K562 (cell line): ENCODE measurements around the gene UNC119B. TPM values are rescaled to one million over a fixed set of nuclear protein-coding genes. Genes with fewer than 3 reads are reported as not detected.

ENCODE experiments used
- ARID2 ChIP-seq: fragments of 450-650 bp; IDR thresholded peaks from 2 replicates; pipeline ENCODE4 v1.6.1; 2017; ENCODE audit warnings: antibody characterized with exemption, mild to moderate bottlenecking
- ASH1L ChIP-seq: fragments of 450-650 bp; IDR thresholded peaks from 2 replicates; pipeline ENCODE4 v1.6.1; 2018; ENCODE audit warnings: borderline replicate concordance, mild to moderate bottlenecking, low read depth; ENCODE audit not compliant: partially characterized antibody
- CHAMP1 ChIP-seq: fragments of 450-650 bp; IDR thresholded peaks from 2 replicates; pipeline ENCODE4 v1.6.1; 2016; ENCODE audit warnings: mild to moderate bottlenecking
- CTCF ChIP-seq, 3 experiments: IDR thresholded peaks in 2 of 3; conservative IDR thresholded peaks in 1 of 3; 2 replicates each; pipeline ENCODE4 v1.5.1; 2011 to 2012; ENCODE audit warnings: low read length in 3 of 3, mild to moderate bottlenecking in 3 of 3, control low read depth in 2 of 3, improper control_type of control experiment in 1 of 3, inconsistent platforms in 1 of 3, low read depth in 1 of 3, mixed read lengths in 1 of 3, moderate library complexity in 1 of 3; ENCODE audit not compliant: insufficient read depth in 2 of 3
- FOXK1 ChIP-seq: sonication (generic); formaldehyde crosslinking; IDR thresholded peaks from 2 replicates; pipeline ENCODE4 v1.8.0; 2022; ENCODE audit warnings: missing genetic modification reagents, mild to moderate bottlenecking, borderline replicate concordance
- GATA2 ChIP-seq: sonication (generic); formaldehyde crosslinking; IDR thresholded peaks from 2 replicates; pipeline ENCODE4 v1.4.0; 2020; ENCODE audit warnings: mild to moderate bottlenecking, missing genetic modification reagents
- MXI1 ChIP-seq: IDR thresholded peaks from 2 replicates; pipeline ENCODE4 v1.6.1; 2011; ENCODE audit warnings: low read depth, mild to moderate bottlenecking, improper control_type of control experiment, low read length
- RAD21 ChIP-seq, 2 experiments: fragments of 250-450 bp in 1 of 2; fragments of 450-650 bp in 1 of 2; sonication (Bioruptor Pico) in 1 of 2; formaldehyde crosslinking in 1 of 2; IDR thresholded peaks in 1 of 2; conservative IDR thresholded peaks in 1 of 2; 2 replicates each; pipeline versions ENCODE4 v1.4.0 to v1.8.0; 2020 to 2022; ENCODE audit warnings: mild to moderate bottlenecking in 2 of 2, moderate library complexity in 1 of 2
- RB1 ChIP-seq: fragments of 450-650 bp; IDR thresholded peaks from 2 replicates; pipeline ENCODE4 v1.6.1; 2017; ENCODE audit warnings: low read depth, mild to moderate bottlenecking
- RBM25 ChIP-seq: fragments of 200-400 bp; formaldehyde crosslinking; IDR thresholded peaks from 2 replicates; pipeline ENCODE4 v1.6.1; 2018; ENCODE audit warnings: low read length, low read depth, moderate library complexity; ENCODE audit not compliant: severe bottlenecking
- SMARCA5 ChIP-seq: fragments of 450-650 bp; IDR thresholded peaks from 2 replicates; pipeline ENCODE4 v1.6.1; 2016
- SMARCE1 ChIP-seq: fragments of 450-650 bp; IDR thresholded peaks from 2 replicates; pipeline ENCODE4 v1.7.1; 2016; ENCODE audit warnings: mild to moderate bottlenecking
- SREBF2 ChIP-seq: sonication (generic); formaldehyde crosslinking; IDR thresholded peaks from 2 replicates; pipeline ENCODE4 v1.4.0; 2020; ENCODE audit warnings: mild to moderate bottlenecking, missing genetic modification reagents
- ZBTB43 ChIP-seq: sonication (generic); formaldehyde crosslinking; IDR thresholded peaks from 2 replicates; pipeline ENCODE4 v1.8.0; 2023; ENCODE audit warnings: mild to moderate bottlenecking, missing genetic modification reagents
- ZFP30 ChIP-seq: fragments of 250-450 bp; sonication (Bioruptor Pico); IDR thresholded peaks from 2 replicates; pipeline ENCODE4 v1.8.0; 2022; ENCODE audit warnings: moderate library complexity, mild to moderate bottlenecking, inconsistent platforms, borderline replicate concordance
- polyA plus RNA-seq, 8 experiments: library from polyadenylated mRNA; depleted of rRNA in 4 of 8; stranded (reverse) in 5 of 8; unstranded in 3 of 8; fragments of >200 nt; fragmentation: Nextera tagmentation in 2 of 8; fragmentation: Illumina TruSeq in 1 of 8; extraction: Ambion mirVana in 2 of 8; extraction: Trizol in 1 of 8; gene quantifications; 2 replicates each; pipeline versions ENCODE4 v1.2.1 to v1.2.3, GENCODE V29; 2011 to 2014; ENCODE audit warnings: inconsistent platforms in 1 of 8, missing spikeins in 1 of 8
- total RNA-seq, 7 experiments: library from RNA; depleted of rRNA in 6 of 7; stranded (reverse); fragments of >200 nt in 6 of 7; fragmentation: Illumina TruSeq in 2 of 7; extraction: Trizol in 2 of 7; gene quantifications; 2 replicates each; pipeline versions ENCODE4 v1.2.1 to v1.2.3, GENCODE V29; 2011 to 2021; ENCODE audit warnings: low replicate concordance in 1 of 7

Gene UNC119B
- total and polyA plus RNA-seq, 9 of the 15 experiments (the other 6 are each of a cell fraction or from before 2014, with no cell fraction given) = 4.0 to 34.5 (median 15.1) TPM

- no peak for TF ChIP-seq CHAMP1
- no peak for TF ChIP-seq ZBTB43
- TF ChIP-seq SMARCA5 = 0 out of 2 replicates have a peak, but pooled peaks have one; percentile 41
- no peak for TF ChIP-seq FOXK1 (CRISPR knock-in tag)
- no peak for TF ChIP-seq GATA2 (CRISPR knock-in tag)
- peak; percentile 17 for TF ChIP-seq RBM25
- no peak for TF ChIP-seq SREBF2 (CRISPR knock-in tag)
- TF ChIP-seq ZFP30 = no peak
- TF ChIP-seq RB1 = no peak
- TF ChIP-seq RAD21 (CRISPR knock-in tag; conservative IDR thresholded peaks at IDR 0.05 in 1 of 2, IDR thresholded peaks at IDR 0.05 in 1 of 2) = peak in 1 of 2 experiments; percentile 39; a peak in 2 of 4 replicates
- no peak for TF ChIP-seq SMARCE1
- TF ChIP-seq ARID2 = no peak
- TF ChIP-seq ASH1L = no peak
- TF ChIP-seq MXI1 = no peak
- TF ChIP-seq CTCF (IDR thresholded peaks at IDR 0.05 in 2 of 3, conservative IDR thresholded peaks at IDR 0.05 in 1 of 3; ENCODE audit: insufficient read depth in 2 of 3, low read depth in 1 of 3, low read length in 3 of 3) = peak in 1 of 3 experiments; percentile 21; a peak in 2 of 6 replicates
Observed at GRCh38 chr12:120750806-120751205, 40.5 kb downstream of the UNC119B start (continued).
